HG02981 (cell line): Measurements from ENCODE around the gene SLAMF9.

Source experiments
- ATAC-seq: cut with Tn5 transposase; IDR thresholded peaks from one replicate; pipeline ENCODE4 v1.9.1; 2021; ENCODE audit warnings: mild to moderate bottlenecking, moderate library complexity; ENCODE audit not compliant: unreplicated experiment

The SLAMF9 gene

GRCh38 chr1:159977364-159978106 is 23.5 kb upstream of the SLAMF9 start:
- ATAC-seq, result no peak

GRCh38 chr1:159974350-159974965 is 20.4 kb upstream of the SLAMF9 start:
- ATAC-seq, result no peak

GRCh38 chr1:159973350-159973940 is 19.4 kb upstream of the SLAMF9 start:
- no peak for ATAC-seq

- no peak for ATAC-seq
Measured at GRCh38 chr1:159972443-159973205, 18.6 kb upstream of the SLAMF9 start.

GRCh38 chr1:159970932-159971342 is 16.9 kb upstream of the SLAMF9 start:
- ATAC-seq, result no peak

- no peak for ATAC-seq
Measured at GRCh38 chr1:159968901-159969300, 14.9 kb upstream of the SLAMF9 start.

GRCh38 chr1:159965263-159965662 is 11.2 kb upstream of the SLAMF9 start:
- ATAC-seq, result no peak

GRCh38 chr1:159964144-159964543 is 10.1 kb upstream of the SLAMF9 start:
- ATAC-seq, result no peak

GRCh38 chr1:159962176-159962575 is 8.1 kb upstream of the SLAMF9 start:
- ATAC-seq, result no peak

GRCh38 chr1:159961636-159962035 is 7.6 kb upstream of the SLAMF9 start:
- no peak for ATAC-seq

GRCh38 chr1:159960721-159961381 is 6.8 kb upstream of the SLAMF9 start:
- no peak for ATAC-seq

GRCh38 chr1:159959451-159959850 is 5.4 kb upstream of the SLAMF9 start:
- no peak for ATAC-seq

- no peak for ATAC-seq
Measured at GRCh38 chr1:159958719-159959380, 4.8 kb upstream of the SLAMF9 start.

GRCh38 chr1:159957824-159958268 is 3.8 kb upstream of the SLAMF9 start:
- no peak for ATAC-seq

- no peak for ATAC-seq
Measured at GRCh38 chr1:159955456-159955855, 1.4 kb upstream of the SLAMF9 start.

GRCh38 chr1:159952932-159953331 is 1.1 kb downstream of the SLAMF9 start:
- ATAC-seq, result no peak

GRCh38 chr1:159951551-159951950 is 2.5 kb downstream of the SLAMF9 start:
- no peak for ATAC-seq

GRCh38 chr1:159951016-159951415 is 3.0 kb downstream of the SLAMF9 start:
- ATAC-seq, result no peak

- no peak for ATAC-seq
Measured at GRCh38 chr1:159949981-159950381, 4.1 kb downstream of the SLAMF9 start.

GRCh38 chr1:159949123-159949522 is 4.9 kb downstream of the SLAMF9 start:
- no peak for ATAC-seq
